ENCODE measurements around the gene SPAG5.

SPAG5 gene

DNA sequence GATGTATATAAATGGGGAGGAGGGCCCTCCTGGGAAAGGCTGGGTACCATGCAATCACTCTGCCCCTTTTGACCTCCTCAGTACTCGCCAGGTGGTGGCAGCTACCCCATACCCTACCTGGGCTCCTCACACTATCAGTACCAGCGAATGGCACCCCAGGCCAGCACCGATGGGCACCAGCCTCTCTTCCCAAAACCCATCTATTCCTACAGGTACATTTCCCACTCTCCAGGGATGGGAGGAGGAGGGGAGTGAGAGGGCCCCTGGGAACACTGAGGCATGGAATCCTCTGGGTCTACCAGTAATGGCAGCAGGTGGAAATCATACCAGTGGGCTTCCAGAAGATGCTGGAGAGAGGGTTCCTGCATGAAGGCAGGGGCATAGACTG is 69.8 kb downstream of the SPAG5 start:
- TF ChIP-seq, protein P1, sequence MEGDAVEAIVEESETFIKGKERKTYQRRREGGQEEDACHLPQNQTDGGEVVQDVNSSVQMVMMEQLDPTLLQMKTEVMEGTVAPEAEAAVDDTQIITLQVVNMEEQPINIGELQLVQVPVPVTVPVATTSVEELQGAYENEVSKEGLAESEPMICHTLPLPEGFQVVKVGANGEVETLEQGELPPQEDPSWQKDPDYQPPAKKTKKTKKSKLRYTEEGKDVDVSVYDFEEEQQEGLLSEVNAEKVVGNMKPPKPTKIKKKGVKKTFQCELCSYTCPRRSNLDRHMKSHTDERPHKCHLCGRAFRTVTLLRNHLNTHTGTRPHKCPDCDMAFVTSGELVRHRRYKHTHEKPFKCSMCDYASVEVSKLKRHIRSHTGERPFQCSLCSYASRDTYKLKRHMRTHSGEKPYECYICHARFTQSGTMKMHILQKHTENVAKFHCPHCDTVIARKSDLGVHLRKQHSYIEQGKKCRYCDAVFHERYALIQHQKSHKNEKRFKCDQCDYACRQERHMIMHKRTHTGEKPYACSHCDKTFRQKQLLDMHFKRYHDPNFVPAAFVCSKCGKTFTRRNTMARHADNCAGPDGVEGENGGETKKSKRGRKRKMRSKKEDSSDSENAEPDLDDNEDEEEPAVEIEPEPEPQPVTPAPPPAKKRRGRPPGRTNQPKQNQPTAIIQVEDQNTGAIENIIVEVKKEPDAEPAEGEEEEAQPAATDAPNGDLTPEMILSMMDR (IDR thresholded peaks at IDR 0.05): no peak
- no peak for DNase-seq
- H3K9me3 Mint-ChIP-seq: no peaks in the 10 kb centered on the region
- no peak overlapping the region for H3K4me3 Mint-ChIP-seq
- no peaks in the 10 kb centered on the region for H3K36me3 Mint-ChIP-seq (ENCODE audit: low read depth)
- peaks cover 10% of the 10 kb centered on the region for H3K27me3 Mint-ChIP-seq (ENCODE audit: low read depth, poor library complexity)
- H3K27ac Mint-ChIP-seq: no peak overlapping the region
- H3K4me1 Mint-ChIP-seq: peaks cover 96% of the 10 kb centered on the region

DNA sequence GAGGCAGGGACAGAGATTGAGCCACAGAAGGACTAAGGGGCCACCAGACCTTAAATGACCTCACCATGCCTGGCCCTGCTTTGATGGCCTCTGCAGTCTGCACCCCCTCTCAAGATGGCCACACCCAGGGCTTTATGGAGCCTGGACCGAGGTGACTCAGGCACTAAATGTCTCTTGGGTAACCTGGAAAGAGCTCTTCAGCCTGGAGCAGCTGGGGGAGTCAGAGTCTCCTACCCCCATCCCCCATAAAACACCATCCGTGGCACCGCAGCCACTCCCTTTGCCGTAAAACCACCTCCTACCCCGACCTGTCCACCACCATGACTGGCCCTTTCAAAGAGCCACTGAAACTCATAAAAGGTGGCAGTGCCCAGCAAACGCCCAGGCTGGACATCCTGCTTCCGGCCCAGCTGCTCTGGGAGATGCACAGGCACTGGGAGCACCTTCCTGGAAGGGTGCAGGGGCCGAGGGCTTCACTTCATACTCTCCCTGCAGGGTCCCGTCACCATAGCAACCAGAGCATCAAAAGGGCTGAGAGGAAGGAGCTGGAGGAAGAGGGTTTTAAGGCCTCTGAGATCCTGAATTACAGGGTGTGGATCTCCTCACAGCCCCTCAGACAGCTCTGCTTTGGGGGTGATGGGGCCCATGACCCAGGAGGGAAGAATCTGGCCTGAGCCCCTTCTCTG is 70.4 kb downstream of the SPAG5 start:
- Mint-ChIP-seq H3K4me3 (no peak overlapping the region), H3K36me3 (ENCODE audit: low read depth) (no peaks in the 10 kb centered on the region), H3K4me1 (peaks cover 96% of the 10 kb centered on the region), H3K9me3 (no peaks in the 10 kb centered on the region), H3K27ac (no peak overlapping the region), H3K27me3 (ENCODE audit: low read depth, poor library complexity) (peaks cover 11% of the 10 kb centered on the region)
- TF ChIP-seq, protein P1 (IDR thresholded peaks at IDR 0.05): no peak
- no peak for DNase-seq

DNA sequence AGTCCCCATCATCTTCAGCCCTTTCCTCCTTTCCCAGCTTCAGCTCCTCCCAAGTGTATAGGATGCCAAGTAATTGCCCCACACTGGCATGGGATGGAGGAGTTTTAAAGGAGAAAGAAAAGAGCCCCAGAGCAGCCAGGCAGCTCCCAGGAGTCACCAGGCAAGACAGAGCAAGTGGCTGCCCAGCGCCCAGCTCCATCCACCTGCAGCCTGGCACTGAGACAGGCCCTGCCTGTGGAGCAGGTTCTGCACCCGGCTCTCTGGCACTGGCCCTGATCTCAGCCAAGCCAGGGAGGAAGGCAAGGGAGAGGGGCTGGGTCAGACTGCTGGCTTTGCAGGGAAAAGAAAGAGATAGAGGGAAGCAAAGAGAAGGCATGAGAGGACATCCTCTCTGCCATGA is 71.0 kb downstream of the SPAG5 start:
- no peaks in the 10 kb centered on the region for H3K9me3 Mint-ChIP-seq
- H3K4me1 Mint-ChIP-seq: peaks cover 96% of the 10 kb centered on the region
- peak overlapping the region; percentile 57 for H3K27ac Mint-ChIP-seq
- TF ChIP-seq, protein P1 (IDR thresholded peaks at IDR 0.05): no peak
- no peak overlapping the region for H3K4me3 Mint-ChIP-seq
- DNase-seq: no peak
- H3K36me3 Mint-ChIP-seq (ENCODE audit: low read depth): no peaks in the 10 kb centered on the region
- peaks cover 11% of the 10 kb centered on the region for H3K27me3 Mint-ChIP-seq (ENCODE audit: low read depth, poor library complexity)
